Central memory CD8-positive, alpha-beta T cell (primary cell): Measurements from ENCODE around the gene RAPSN.
"Not testable (repeated sequence)": the region's sequence is repeated elsewhere in the genome, so short reads cannot be mapped to it uniquely, and the experiment has no call there.

Source experiments
- ATAC-seq: fragments of 150-1000 bp; cut with Tn5 transposase; replicated peaks from 2 replicates; pipeline ENCODE4 v1.10.0; 2022; ENCODE audit warnings: mild to moderate bottlenecking, moderate FRiP score, moderate number of reproducible peaks; ENCODE audit not compliant: poor library complexity, severe bottlenecking; ENCODE audit errors: extremely low read depth
- DNase-seq, 2 donors: peaks; one replicate each; pipeline ENCODE4 v3.0.0; 2021; ENCODE audit warnings: low spot score in 2 of 2
- H3K27ac Mint-ChIP-seq: one replicate; pipeline ENCODE4 v1.8.0; 2022; ENCODE audit warnings: low read depth, mild to moderate bottlenecking, moderate library complexity, mixed read lengths
- H3K27me3 Mint-ChIP-seq: one replicate; pipeline ENCODE4 v1.8.0; 2022; ENCODE audit warnings: mixed read lengths
- H3K36me3 Mint-ChIP-seq: one replicate; pipeline ENCODE4 v1.8.0; 2022; ENCODE audit warnings: mild to moderate bottlenecking, moderate library complexity, mixed read lengths; ENCODE audit not compliant: insufficient read depth
- H3K4me1 Mint-ChIP-seq: one replicate; pipeline ENCODE4 v1.8.0; 2022; ENCODE audit warnings: mixed read lengths
- H3K4me3 Mint-ChIP-seq: one replicate; pipeline ENCODE4 v1.8.0; 2022; ENCODE audit warnings: mild to moderate bottlenecking, moderate library complexity, mixed read lengths
- H3K9me3 Mint-ChIP-seq: one replicate; pipeline ENCODE4 v1.8.0; 2022; ENCODE audit warnings: mixed read lengths

The RAPSN gene

DNA sequence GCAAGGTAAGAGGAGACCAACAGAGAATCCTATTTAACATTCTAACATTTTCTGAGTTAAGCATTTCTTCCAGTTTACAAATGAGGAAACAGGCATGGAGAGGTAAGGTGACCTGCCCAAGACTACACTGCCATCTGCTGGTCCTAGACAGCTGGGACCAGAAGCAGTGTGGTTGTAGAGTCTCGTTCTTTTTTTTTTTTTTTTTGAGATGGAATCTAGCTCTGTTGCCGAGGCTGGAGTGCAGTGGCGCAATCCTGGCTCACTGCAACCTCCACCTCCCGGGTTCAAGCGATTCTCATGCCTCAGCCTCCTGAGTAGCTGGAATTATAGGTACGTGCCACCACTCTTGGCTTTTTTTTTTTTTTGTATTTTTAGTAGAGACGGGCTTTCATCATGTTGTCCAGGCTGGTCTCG lies 5.3 kb upstream of the RAPSN start:
- not testable (repeated sequence) for H3K4me3 Mint-ChIP-seq, H3K36me3 Mint-ChIP-seq, H3K4me1 Mint-ChIP-seq, H3K9me3 Mint-ChIP-seq, H3K27ac Mint-ChIP-seq, H3K27me3 Mint-ChIP-seq
- ATAC-seq: peak; percentile 96
- peak; percentile 19 to 47 for DNase-seq

DNA sequence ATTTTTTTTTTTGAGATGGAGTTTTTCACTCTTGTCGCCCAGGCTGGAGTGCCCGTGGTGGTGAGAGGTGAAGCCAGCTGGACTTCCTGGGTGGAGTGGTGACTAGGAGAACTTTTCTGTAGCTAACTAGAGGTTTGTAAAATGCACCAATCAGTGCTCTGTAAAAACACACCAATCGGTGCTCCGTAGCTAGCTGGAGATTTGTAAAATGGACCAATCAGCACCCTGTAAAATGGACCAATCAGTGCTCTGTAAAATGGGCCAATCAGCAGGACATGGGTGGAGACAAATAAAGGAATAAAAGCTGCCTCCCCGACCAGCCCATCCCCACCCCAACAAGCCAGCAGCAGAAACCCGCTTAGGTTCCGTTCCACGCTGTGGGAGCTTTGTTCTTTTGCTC lies 4.4 kb upstream of the RAPSN start:
- no peaks in the 10 kb centered on the region for H3K27me3 Mint-ChIP-seq
- H3K4me1 Mint-ChIP-seq: peaks cover 5% of the 10 kb centered on the region
- H3K36me3 Mint-ChIP-seq: peaks cover 6% of the 10 kb centered on the region
- ATAC-seq (no peak), DNase-seq (no peak)
- H3K4me3 Mint-ChIP-seq: no peak overlapping the region
- no peaks in the 10 kb centered on the region for H3K9me3 Mint-ChIP-seq
- no peak overlapping the region for H3K27ac Mint-ChIP-seq

DNA sequence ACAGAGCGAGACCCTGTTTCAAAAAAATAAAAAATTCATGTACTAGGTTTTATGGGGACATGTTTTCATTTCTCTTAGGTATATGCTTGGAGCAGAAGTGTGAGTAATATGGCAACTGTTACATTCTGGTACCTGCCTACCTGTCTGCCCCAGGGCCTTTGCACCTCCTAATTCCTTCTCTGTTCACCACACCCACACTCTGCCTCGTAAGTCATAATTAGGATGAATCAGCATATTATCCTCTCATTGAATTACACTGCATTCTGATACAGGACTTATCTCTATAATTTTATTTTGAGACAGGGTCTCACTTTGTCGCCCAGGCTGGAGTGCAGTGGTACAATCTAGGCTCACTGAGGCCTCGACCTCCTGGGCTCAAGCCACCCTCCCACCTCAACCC lies 3.1 kb upstream of the RAPSN start:
- Mint-ChIP-seq H3K27me3 (no peaks in the 10 kb centered on the region), H3K4me3 (no peak overlapping the region), H3K36me3 (peaks cover 9% of the 10 kb centered on the region), H3K27ac (no peak overlapping the region), H3K9me3 (no peaks in the 10 kb centered on the region), H3K4me1 (peaks cover 9% of the 10 kb centered on the region)
- DNase-seq (no peak), ATAC-seq (no peak)

DNA sequence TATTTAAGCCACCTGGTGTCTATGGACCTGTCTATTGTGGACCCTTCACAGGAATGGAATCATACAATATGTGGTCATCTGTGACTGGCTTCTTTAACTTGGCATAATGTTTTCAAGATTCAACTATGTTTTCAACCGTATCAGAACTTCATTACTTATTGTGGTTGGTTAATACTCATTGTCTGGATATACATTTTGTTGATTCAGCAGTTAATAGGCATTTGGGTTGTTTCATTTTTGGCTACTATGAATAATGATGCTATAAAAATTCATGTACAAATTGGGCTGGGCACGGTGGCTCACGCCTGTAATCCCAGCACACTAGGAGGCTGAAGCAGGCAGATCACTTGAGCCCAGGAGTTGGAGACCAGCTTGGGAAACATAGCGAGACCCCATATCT lies 2.5 kb upstream of the RAPSN start:
- H3K9me3 Mint-ChIP-seq: no peaks in the 10 kb centered on the region

GRCh38 chr11:47449541-47449940 lies 605 bp upstream of the RAPSN start:
- Mint-ChIP-seq H3K27ac (no peak overlapping the region), H3K4me1 (peaks cover 9% of the 10 kb centered on the region), H3K9me3 (no peaks in the 10 kb centered on the region), H3K4me3 (no peak overlapping the region), H3K27me3 (no peaks in the 10 kb centered on the region), H3K36me3 (peaks cover 7% of the 10 kb centered on the region)
- ATAC-seq: no peak
- DNase-seq: no peak

More for the DNA sequence above, 2.5 kb upstream of the RAPSN start:
- H3K4me3 Mint-ChIP-seq: no peak overlapping the region
- H3K36me3 Mint-ChIP-seq: peaks cover 9% of the 10 kb centered on the region
- H3K4me1 Mint-ChIP-seq: peaks cover 9% of the 10 kb centered on the region
- H3K27me3 Mint-ChIP-seq: no peaks in the 10 kb centered on the region
- no peak for DNase-seq
- no peak for ATAC-seq
- H3K27ac Mint-ChIP-seq: no peak overlapping the region

- H3K27me3 Mint-ChIP-seq: no peaks in the 10 kb centered on the region
- H3K4me3 Mint-ChIP-seq: no peak overlapping the region
- ATAC-seq (no peak), DNase-seq (no peak)
- H3K36me3 Mint-ChIP-seq: peaks cover 5% of the 10 kb centered on the region
- H3K27ac Mint-ChIP-seq: no peak overlapping the region
- H3K4me1 Mint-ChIP-seq: peaks cover 4% of the 10 kb centered on the region
- H3K9me3 Mint-ChIP-seq: no peaks in the 10 kb centered on the region
Observed at GRCh38 chr11:47447906-47448305, 1.0 kb downstream of the RAPSN start.

DNA sequence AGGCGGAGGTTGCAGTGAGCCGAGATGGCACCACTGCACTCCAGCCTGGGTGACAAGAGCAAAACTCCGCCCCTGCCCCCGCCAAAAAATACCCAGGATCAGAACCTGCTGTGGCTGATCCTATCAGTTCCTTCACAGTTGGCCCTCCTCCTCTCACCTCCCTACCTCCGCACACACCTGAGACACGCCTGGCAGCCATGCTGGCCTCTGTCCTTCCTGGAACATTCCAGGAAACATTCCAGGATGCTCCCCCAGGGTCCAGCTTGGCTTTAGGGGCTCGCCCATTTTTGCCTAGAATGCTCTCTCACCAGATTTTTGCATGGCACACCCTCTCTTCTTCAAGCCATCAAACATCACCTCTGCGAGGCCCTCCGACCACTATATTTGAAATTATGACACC lies 2.1 kb downstream of the RAPSN start:
- Mint-ChIP-seq H3K27ac (no peak overlapping the region), H3K36me3 (peaks cover 5% of the 10 kb centered on the region), H3K4me3 (no peak overlapping the region), H3K27me3 (no peaks in the 10 kb centered on the region), H3K4me1 (peaks cover 4% of the 10 kb centered on the region), H3K9me3 (no peaks in the 10 kb centered on the region)
- ATAC-seq (no peak), DNase-seq (no peak)

DNA sequence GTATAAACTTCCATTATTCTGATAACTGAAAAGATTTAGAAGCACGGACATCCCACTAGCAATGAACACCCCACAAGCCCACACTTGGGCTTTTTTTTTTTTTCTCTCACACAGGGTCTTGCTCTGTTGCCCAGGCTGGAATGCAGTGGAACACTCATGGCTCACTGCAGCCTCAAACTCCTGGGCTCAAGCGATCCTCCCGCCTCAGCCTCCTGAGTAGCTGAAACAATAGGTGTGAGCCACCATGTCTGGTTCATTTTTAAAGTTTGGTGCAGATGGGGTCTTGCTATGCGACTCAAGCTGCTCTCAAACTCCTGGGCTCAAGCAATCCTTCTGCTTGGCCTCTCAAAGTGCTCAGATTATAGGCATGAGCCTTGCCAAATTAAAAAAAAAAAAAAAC lies 3.1 kb downstream of the RAPSN start:
- no peak overlapping the region for H3K27ac Mint-ChIP-seq
- peaks cover 4% of the 10 kb centered on the region for H3K4me1 Mint-ChIP-seq
- DNase-seq: no peak
- no peak for ATAC-seq
- no peaks in the 10 kb centered on the region for H3K9me3 Mint-ChIP-seq
- no peaks in the 10 kb centered on the region for H3K27me3 Mint-ChIP-seq
- peaks cover 5% of the 10 kb centered on the region for H3K36me3 Mint-ChIP-seq
- no peak overlapping the region for H3K4me3 Mint-ChIP-seq

GRCh38 chr11:47443817-47444216 lies 5.1 kb downstream of the RAPSN start:
- DNase-seq: no peak
- no peaks in the 10 kb centered on the region for H3K9me3 Mint-ChIP-seq
- peaks cover 4% of the 10 kb centered on the region for H3K4me1 Mint-ChIP-seq
- no peak overlapping the region for H3K27ac Mint-ChIP-seq
- no peak overlapping the region for H3K4me3 Mint-ChIP-seq
- peaks cover 3% of the 10 kb centered on the region for H3K36me3 Mint-ChIP-seq
- ATAC-seq: no peak
- no peaks in the 10 kb centered on the region for H3K27me3 Mint-ChIP-seq

DNA sequence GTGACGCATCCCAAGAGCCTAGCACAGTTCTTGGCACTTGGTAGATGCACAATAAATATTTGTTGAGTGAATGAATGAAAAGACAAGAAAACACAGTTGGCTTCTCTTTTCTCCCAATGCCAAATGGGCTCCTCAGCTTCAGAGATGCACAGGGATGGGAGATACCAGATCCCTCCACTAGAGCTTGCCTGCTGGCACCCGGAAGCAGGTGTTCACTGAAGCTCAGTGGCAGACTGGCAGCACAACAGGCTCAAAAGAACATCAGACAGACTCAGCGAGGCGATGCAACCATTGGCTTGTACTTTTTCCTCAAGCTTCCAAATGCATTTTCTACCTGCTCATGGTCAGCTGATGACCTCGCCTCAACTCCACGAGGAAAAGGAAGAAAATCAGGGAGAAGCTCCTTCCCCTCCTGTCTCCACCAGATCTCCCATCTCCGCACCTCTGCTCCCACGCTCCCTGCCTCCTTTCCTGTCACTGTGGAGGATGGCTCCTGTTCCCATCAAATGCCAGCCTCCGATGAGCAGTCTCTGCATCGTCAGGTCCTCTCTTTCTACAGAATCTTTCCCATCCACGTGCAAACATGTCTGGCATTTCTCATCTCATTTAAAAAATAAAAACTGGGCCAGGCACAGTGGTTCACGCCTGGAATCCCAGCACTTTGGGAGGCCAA lies 5.8 kb downstream of the RAPSN start:
- DNase-seq (no peak), ATAC-seq (no peak)
- Mint-ChIP-seq H3K27me3 (no peaks in the 10 kb centered on the region), H3K36me3 (peaks cover 3% of the 10 kb centered on the region), H3K4me3 (no peak overlapping the region), H3K27ac (no peak overlapping the region), H3K4me1 (peaks cover 4% of the 10 kb centered on the region), H3K9me3 (no peaks in the 10 kb centered on the region)

GRCh38 chr11:47442514-47442913 lies 6.4 kb downstream of the RAPSN start:
- Mint-ChIP-seq H3K4me1 (peaks cover 4% of the 10 kb centered on the region), H3K36me3 (no peaks in the 10 kb centered on the region), H3K4me3 (no peak overlapping the region), H3K9me3 (no peaks in the 10 kb centered on the region), H3K27ac (no peak overlapping the region), H3K27me3 (no peaks in the 10 kb centered on the region)
- ATAC-seq: no peak
- no peak for DNase-seq

DNA sequence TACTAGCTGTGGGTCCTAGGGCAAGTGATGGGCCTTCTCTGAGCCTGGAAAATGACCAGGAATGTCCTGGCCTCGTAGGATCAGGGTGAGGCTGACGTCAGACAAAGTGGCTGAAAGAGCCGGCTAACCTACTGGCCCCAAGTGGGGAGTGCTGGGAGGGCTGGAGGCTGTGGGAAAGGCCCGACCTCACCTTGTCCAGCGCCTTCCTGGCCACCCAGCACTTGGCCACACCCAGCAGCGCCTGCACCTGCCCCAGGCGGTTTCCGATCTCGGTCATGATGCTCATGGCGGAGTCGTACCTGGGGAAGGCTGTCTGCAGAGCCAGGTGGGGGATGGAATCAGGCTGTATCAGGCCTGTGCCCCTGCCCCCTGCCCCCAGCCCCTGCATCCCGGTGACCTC lies 7.5 kb downstream of the RAPSN start:
- Mint-ChIP-seq H3K9me3 (no peaks in the 10 kb centered on the region), H3K36me3 (no peaks in the 10 kb centered on the region), H3K4me3 (no peak overlapping the region), H3K27ac (no peak overlapping the region), H3K27me3 (no peaks in the 10 kb centered on the region), H3K4me1 (no peaks in the 10 kb centered on the region)
- ATAC-seq (no peak), DNase-seq (no peak)

DNA sequence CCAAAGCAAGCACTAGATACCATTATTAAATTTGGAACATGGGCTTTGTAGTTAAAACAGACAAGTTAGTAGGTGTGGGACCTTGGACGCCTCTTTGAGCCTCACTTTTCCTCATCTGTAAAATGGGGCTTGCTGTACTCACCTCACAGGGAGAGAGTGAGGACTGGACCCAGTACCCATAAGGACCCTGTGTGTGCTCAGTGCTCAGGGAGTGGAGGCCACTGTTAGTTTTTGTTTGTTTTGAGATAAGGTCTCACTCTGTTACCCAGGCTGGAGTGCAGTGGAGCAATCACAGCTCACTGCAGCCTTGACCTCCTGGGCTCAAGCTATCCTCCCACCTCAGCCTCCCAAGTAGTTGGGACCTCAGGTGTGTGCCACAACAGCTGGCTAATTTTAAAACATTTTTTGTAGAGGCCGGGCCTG lies 8.9 kb downstream of the RAPSN start:
- Mint-ChIP-seq H3K9me3 (no peaks in the 10 kb centered on the region), H3K4me1 (no peaks in the 10 kb centered on the region), H3K27me3 (no peaks in the 10 kb centered on the region), H3K36me3 (no peaks in the 10 kb centered on the region), H3K4me3 (no peak overlapping the region), H3K27ac (no peak overlapping the region)
- no peak for DNase-seq
- no peak for ATAC-seq

- Mint-ChIP-seq H3K4me1 (no peaks in the 10 kb centered on the region), H3K9me3 (no peaks in the 10 kb centered on the region), H3K27ac (no peak overlapping the region), H3K36me3 (no peaks in the 10 kb centered on the region), H3K4me3 (no peak overlapping the region), H3K27me3 (no peaks in the 10 kb centered on the region)
- ATAC-seq (no peak), DNase-seq (no peak)
Observed at GRCh38 chr11:47438721-47439120, 10.2 kb downstream of the RAPSN start.
